HCT116 (cell line): ENCODE data around the gene PRRC2C. TPM values are rescaled to one million over a fixed set of nuclear protein-coding genes. Genes with fewer than 3 reads are reported as not detected.

ENCODE experiments used
- ATAC-seq: fragments of 200-7000 bp; cut with Tn5 transposase; 2 replicates; pipeline ENCODE4 v1.9.1; 2020; ENCODE audit warnings: mild to moderate bottlenecking, moderate library complexity
- BruUV-seq: library from RNA; stranded (reverse); fragments of 400-500 nt; replicated peaks from 2 replicates; lab custom pipeline; 2021; lab: Mats Ljungman, UMichigan
- CTCF ChIA-PET: fragments of 300-600 bp; sonication (Branson Sonifier 250); formaldehyde crosslinking; loops from one replicate; lab custom pipeline; 2021; ENCODE audit warnings: antibody characterized with exemption; lab: Charles Lee
- POLR2A ChIA-PET: fragments of 300-600, 350-600 bp; sonication (Branson Sonifier 250); formaldehyde crosslinking; loops from one replicate; lab custom pipeline; 2021; ENCODE audit warnings: antibody characterized with exemption; lab: Charles Lee
- RAD21 ChIA-PET, 2 experiments: fragments of 300-600 bp; sonication (Branson Sonifier 250); formaldehyde crosslinking; loops; one replicate each; lab custom pipeline; 2023; ENCODE audit warnings: low total read pairs in 2 of 2; ENCODE audit not compliant: uncharacterized antibody in 2 of 2, unreplicated experiment in 2 of 2, low non-redundant PET in 1 of 2; lab: Charles Lee
- DNase-seq: peaks from one replicate; pipeline ENCODE4 v3.0.0-alpha.2; 2010; ENCODE audit warnings: low read depth, low spot score
- H2AFZ ChIP-seq: fragments of 200-600 bp; shearing (Covaris generic), sonication (generic); 2 replicates; pipeline ENCODE4 v1.6.1; 2017; ENCODE audit warnings: low read depth, mixed run types, mixed read lengths, antibody characterized with exemption, low read length; ENCODE audit not compliant: poor library complexity, severe bottlenecking
- H3K27ac ChIP-seq: 2 replicates; pipeline ENCODE4 v1.5.1; 2012; ENCODE audit warnings: low read depth, low read length
- H3K27me3 ChIP-seq: fragments of 200-600 bp; sonication (generic); 2 replicates; pipeline ENCODE4 v1.6.1; 2016; ENCODE audit warnings: mixed run types, low read length, mixed read lengths; ENCODE audit not compliant: insufficient read depth
- H3K36me3 ChIP-seq, 2 experiments: fragments of 200-500 bp in 1 of 2; fragments of 200-600 bp in 1 of 2; sonication (Bioruptor generic) in 1 of 2; sonication (generic) in 1 of 2; 2 replicates each; pipeline versions ENCODE4 v1.5.1 to v1.6.1; 2014 to 2016; ENCODE audit warnings: low read length in 2 of 2, inconsistent platforms in 1 of 2, mixed read lengths in 1 of 2, mixed run types in 1 of 2; ENCODE audit not compliant: insufficient read depth in 2 of 2, control insufficient read depth in 1 of 2
- H3K4me1 ChIP-seq, 2 experiments: fragments of 200-600 bp in 1 of 2; sonication (generic) in 1 of 2; 2 replicates each; pipeline versions ENCODE4 v1.5.1 to v1.6.1; 2012 to 2017; ENCODE audit warnings: low read length in 2 of 2, inconsistent platforms in 1 of 2, mild to moderate bottlenecking in 1 of 2, mixed read lengths in 1 of 2, mixed run types in 1 of 2, moderate library complexity in 1 of 2; ENCODE audit not compliant: insufficient read depth in 2 of 2, control insufficient read depth in 1 of 2
- H3K4me2 ChIP-seq: fragments of 200-600 bp; sonication (generic); 2 replicates; pipeline ENCODE4 v1.6.1; 2017; ENCODE audit warnings: mixed run types, low read length, mixed read lengths
- H3K4me3 ChIP-seq, 2 experiments: fragments of 200-600 bp in 1 of 2; sonication (generic) in 1 of 2; replicated peaks in 1 of 2; 2 replicates each; pipeline ENCODE4 v1.5.1; 2011 to 2016; ENCODE audit warnings: low read length in 2 of 2, control low read depth in 1 of 2, low read depth in 1 of 2, mild to moderate bottlenecking in 1 of 2, mixed read lengths in 1 of 2, mixed run types in 1 of 2
- H3K79me2 ChIP-seq: fragments of 200-600 bp; sonication (generic); 2 replicates; pipeline ENCODE4 v1.6.1; 2017; ENCODE audit warnings: mild to moderate bottlenecking, mixed run types, low read length, moderate library complexity, mixed read lengths; ENCODE audit not compliant: insufficient read depth
- H3K9ac ChIP-seq: fragments of 200-600 bp; sonication (generic); 2 replicates; pipeline ENCODE4 v1.6.1; 2016; ENCODE audit warnings: low read length, mixed read lengths
- H3K9me2 ChIP-seq: fragments of 200-600 bp; sonication (generic), shearing (Covaris generic); 2 replicates; pipeline ENCODE4 v1.6.1; 2017; ENCODE audit warnings: mixed run types, mild to moderate bottlenecking, moderate library complexity; ENCODE audit not compliant: insufficient read depth
- H3K9me3 ChIP-seq, 2 experiments: fragments of 200-500 bp in 1 of 2; fragments of 200-600 bp in 1 of 2; sonication (Bioruptor generic) in 1 of 2; sonication (generic) in 1 of 2; 2 replicates each; pipeline ENCODE4 v1.6.1; 2014 to 2017; ENCODE audit warnings: low read length in 2 of 2, mixed read lengths in 2 of 2, inconsistent platforms in 1 of 2, low read depth in 1 of 2, mild to moderate bottlenecking in 1 of 2, mixed run types in 1 of 2, moderate library complexity in 1 of 2; ENCODE audit not compliant: control insufficient read depth in 1 of 2, insufficient read depth in 1 of 2
- H4K20me1 ChIP-seq: fragments of 200-600 bp; sonication (generic), shearing (Covaris generic); 2 replicates; pipeline ENCODE4 v1.6.1; 2017; ENCODE audit warnings: mixed run types, mild to moderate bottlenecking, moderate library complexity; ENCODE audit not compliant: insufficient read depth
- CBX3 ChIP-seq: IDR thresholded peaks from 2 replicates; pipeline ENCODE4 v1.6.1; 2012; ENCODE audit warnings: low read depth
- CEBPB ChIP-seq: IDR thresholded peaks from 2 replicates; pipeline ENCODE4 v1.6.1; 2012; ENCODE audit warnings: low read depth
- EGR1 ChIP-seq: IDR thresholded peaks from 2 replicates; pipeline ENCODE4 v1.6.1; 2012; ENCODE audit warnings: low read depth
- ELF1 ChIP-seq: IDR thresholded peaks from 2 replicates; pipeline ENCODE4 v1.6.1; 2012; ENCODE audit warnings: low read depth, borderline replicate concordance
- EZH2 ChIP-seq: fragments of 200-600 bp; sonication (generic); IDR thresholded peaks from 2 replicates; pipeline ENCODE4 v1.6.1; 2017; ENCODE audit warnings: antibody characterized with exemption, mixed run types
- EZH2phosphoT487 ChIP-seq: fragments of 200-600 bp; IDR thresholded peaks from 2 replicates; pipeline ENCODE4 v1.6.1; 2018; ENCODE audit warnings: antibody characterized with exemption, borderline replicate concordance
- JUND ChIP-seq: IDR thresholded peaks from 2 replicates; pipeline ENCODE4 v1.6.1; 2012
- MAX ChIP-seq: IDR thresholded peaks from 2 replicates; pipeline ENCODE4 v1.6.1; 2012
- POLR2A ChIP-seq: IDR thresholded peaks from 2 replicates; pipeline ENCODE4 v1.7.0; 2011; ENCODE audit warnings: borderline replicate concordance; ENCODE audit not compliant: insufficient read depth, insufficient read length; ENCODE audit errors: extremely low read depth
- POLR2AphosphoS5 ChIP-seq: IDR thresholded peaks from 2 replicates; pipeline ENCODE4 v1.6.1; 2011; ENCODE audit warnings: mild to moderate bottlenecking, low read depth, low read length, moderate library complexity
- RAD21 ChIP-seq: IDR thresholded peaks from 2 replicates; pipeline ENCODE4 v1.6.1; 2012; ENCODE audit warnings: low read depth, mild to moderate bottlenecking
- SIN3A ChIP-seq: IDR thresholded peaks from 2 replicates; pipeline ENCODE4 v1.6.1; 2012; ENCODE audit warnings: low read depth
- SP1 ChIP-seq: IDR thresholded peaks from 2 replicates; pipeline ENCODE4 v1.6.1; 2012; ENCODE audit warnings: low read depth
- SRF ChIP-seq: IDR thresholded peaks from 2 replicates; pipeline ENCODE4 v1.6.1; 2012; ENCODE audit warnings: low read depth
- YY1 ChIP-seq: IDR thresholded peaks from 2 replicates; pipeline ENCODE4 v1.6.1; 2011; ENCODE audit warnings: low read length, low read depth, moderate library complexity, mild to moderate bottlenecking; ENCODE audit not compliant: insufficient replicate concordance; ENCODE audit errors: extremely low read depth
- ZBTB33 ChIP-seq: IDR thresholded peaks from 2 replicates; pipeline ENCODE4 v1.6.1; 2011; ENCODE audit warnings: mild to moderate bottlenecking, low read length, moderate library complexity; ENCODE audit not compliant: insufficient replicate concordance; ENCODE audit errors: extremely low read depth
- ZNF274 ChIP-seq: fragments of 200-500 bp; sonication (Bioruptor generic); IDR thresholded peaks from 2 replicates; pipeline ENCODE4 v1.6.1; 2014; ENCODE audit warnings: mild to moderate bottlenecking, low read depth, low read length, inconsistent platforms
- intact Hi-C: fragments of 100-400 bp; cut with micrococcal nuclease; formaldehyde crosslinking; loops from 2 replicates; pipeline ENCODE4 v1.10.0; 2022
- total RNA-seq: library from RNA; stranded (reverse); gene quantifications from one replicate; pipeline ENCODE4 v1.2.1, GENCODE V29; 2021; ENCODE audit not compliant: unreplicated experiment
- TF ChIP-seq, protein P1 (sequence below): IDR thresholded peaks from 2 replicates; pipeline ENCODE4 v1.6.1; 2012
- TF ChIP-seq, protein P2 (sequence below), 3 experiments: fragments of 200-600 bp in 1 of 3; sonication (generic) in 1 of 3; IDR thresholded peaks in 2 of 3; conservative IDR thresholded peaks in 1 of 3; 2 replicates each; pipeline ENCODE4 v1.5.1; 2012 to 2017; ENCODE audit warnings: low read depth in 2 of 3, low read length in 2 of 3, antibody characterized with exemption in 1 of 3, borderline replicate concordance in 1 of 3, control low read depth in 1 of 3, mild to moderate bottlenecking in 1 of 3, mixed read lengths in 1 of 3, mixed run types in 1 of 3, moderate library complexity in 1 of 3; ENCODE audit not compliant: insufficient read depth in 1 of 3

Gene PRRC2C
- total RNA-seq, 1 experiment from 2014 or later, result 154 TPM

GRCh38 chr1:171476829-171477228 is 8.5 kb upstream of the PRRC2C start:
- no peak for TF ChIP-seq CEBPB
- TF ChIP-seq EZH2phosphoT487, result no peak
- no peak for TF ChIP-seq RAD21
- TF ChIP-seq ELF1, result no peak
- TF ChIP-seq ZNF274, result no peak
- no peak for TF ChIP-seq EGR1
- no peak for TF ChIP-seq SIN3A
- TF ChIP-seq, protein P1, sequence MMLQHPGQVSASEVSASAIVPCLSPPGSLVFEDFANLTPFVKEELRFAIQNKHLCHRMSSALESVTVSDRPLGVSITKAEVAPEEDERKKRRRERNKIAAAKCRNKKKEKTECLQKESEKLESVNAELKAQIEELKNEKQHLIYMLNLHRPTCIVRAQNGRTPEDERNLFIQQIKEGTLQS, result no peak
- TF ChIP-seq CBX3, result no peak
- no peak for TF ChIP-seq SP1
- TF ChIP-seq EZH2, result no peak
- TF ChIP-seq YY1, result no peak
- TF ChIP-seq POLR2A, result no peak
- no peak for TF ChIP-seq SRF
- TF ChIP-seq, protein P2, sequence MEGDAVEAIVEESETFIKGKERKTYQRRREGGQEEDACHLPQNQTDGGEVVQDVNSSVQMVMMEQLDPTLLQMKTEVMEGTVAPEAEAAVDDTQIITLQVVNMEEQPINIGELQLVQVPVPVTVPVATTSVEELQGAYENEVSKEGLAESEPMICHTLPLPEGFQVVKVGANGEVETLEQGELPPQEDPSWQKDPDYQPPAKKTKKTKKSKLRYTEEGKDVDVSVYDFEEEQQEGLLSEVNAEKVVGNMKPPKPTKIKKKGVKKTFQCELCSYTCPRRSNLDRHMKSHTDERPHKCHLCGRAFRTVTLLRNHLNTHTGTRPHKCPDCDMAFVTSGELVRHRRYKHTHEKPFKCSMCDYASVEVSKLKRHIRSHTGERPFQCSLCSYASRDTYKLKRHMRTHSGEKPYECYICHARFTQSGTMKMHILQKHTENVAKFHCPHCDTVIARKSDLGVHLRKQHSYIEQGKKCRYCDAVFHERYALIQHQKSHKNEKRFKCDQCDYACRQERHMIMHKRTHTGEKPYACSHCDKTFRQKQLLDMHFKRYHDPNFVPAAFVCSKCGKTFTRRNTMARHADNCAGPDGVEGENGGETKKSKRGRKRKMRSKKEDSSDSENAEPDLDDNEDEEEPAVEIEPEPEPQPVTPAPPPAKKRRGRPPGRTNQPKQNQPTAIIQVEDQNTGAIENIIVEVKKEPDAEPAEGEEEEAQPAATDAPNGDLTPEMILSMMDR (IDR thresholded peaks at IDR 0.05 in 2 of 3, conservative IDR thresholded peaks at IDR 0.05 in 1 of 3; ENCODE audit: borderline replicate concordance in 1 of 3, insufficient read depth in 1 of 3, low read depth in 2 of 3, low read length in 2 of 3), result no peak
- no peak for TF ChIP-seq JUND
- no peak for TF ChIP-seq POLR2AphosphoS5
- no peak for TF ChIP-seq MAX
- TF ChIP-seq ZBTB33, result no peak
- RAD21 ChIA-PET, result interaction anchor here in 1 of 2 experiments (0.7 kb wide), 1 partner anchor 46 kb away, joined by 5 read pairs; no protein-coding TSS in a partner anchor
- POLR2A ChIA-PET, result no interaction called here
- Histone ChIP-seq H3K4me3 (no peak overlapping the region), H3K9me2 (no peaks in the 10 kb centered on the region), H3K4me2 (no peak overlapping the region), H3K27ac (no peak overlapping the region), H3K4me1 (no peaks in the 10 kb centered on the region), H3K27me3 (no peaks in the 10 kb centered on the region), H3K36me3 (no peaks in the 10 kb centered on the region), H4K20me1 (no peaks in the 10 kb centered on the region), H3K9me3 (no peaks in the 10 kb centered on the region), H2AFZ (no peak overlapping the region), H3K79me2 (no peaks in the 10 kb centered on the region), H3K9ac (no peak overlapping the region)
- no TSS peak for BruUV-seq
- CTCF ChIA-PET, result interaction anchor here (2.0 kb wide), 1 partner anchor 8 kb away, joined by 8 read pairs; the partner anchor contains the start of gene PRRC2C
- ATAC-seq (no peak), DNase-seq (no peak)
- intact Hi-C loops, result no loop called here
